Uterus (tissue), 4 donors: ENCODE measurements around the gene NEUROD6. TPM values are rescaled to one million over a fixed set of nuclear protein-coding genes. Genes with fewer than 3 reads are reported as not detected.

ENCODE experiments used
- DNase-seq, 2 donors: peaks; one replicate each; pipeline ENCODE4 v3.0.0-alpha.2; 2019 to 2020
- H3K27ac ChIP-seq, 2 donors: fragments of 200-600 bp; sonication (generic); 1 replicate in 1 of 2; 2 replicates in 1 of 2; pipeline ENCODE4 v1.5.1; 2016 to 2018
- H3K27me3 ChIP-seq, 2 donors: fragments of 200-600 bp; sonication (generic); one replicate each; pipeline ENCODE4 v1.5.1; 2018 to 2019; ENCODE audit warnings: control low read depth in 1 of 2
- H3K36me3 ChIP-seq, 2 donors: fragments of 200-600 bp; sonication (generic); one replicate each; pipeline ENCODE4 v1.5.1; 2019; ENCODE audit warnings: control low read depth in 1 of 2
- H3K4me1 ChIP-seq, 2 donors: fragments of 200-600 bp; sonication (generic); one replicate each; pipeline ENCODE4 v1.5.1; 2018 to 2019; ENCODE audit warnings: control low read depth in 1 of 2
- H3K4me3 ChIP-seq, 2 donors: fragments of 200-600 bp; sonication (generic); 1 replicate in 1 of 2; 2 replicates in 1 of 2; pipeline ENCODE4 v1.5.1; 2018 to 2019; ENCODE audit warnings: mild to moderate bottlenecking in 1 of 2
- H3K9me3 ChIP-seq, 2 donors: fragments of 200-600 bp; sonication (generic); one replicate each; pipeline ENCODE4 v1.5.1; 2019; ENCODE audit warnings: control low read depth in 1 of 2
- POLR2A ChIP-seq, 2 donors: fragments of 450-650 bp; IDR thresholded peaks; one replicate each; pipeline ENCODE4 v1.6.1; 2016; ENCODE audit warnings: antibody characterized with exemption in 2 of 2, mild to moderate bottlenecking in 1 of 2, moderate library complexity in 1 of 2
- intact Hi-C: fragments of 100-400 bp; cut with DNase I; formaldehyde crosslinking; loops from one replicate; pipeline ENCODE4 v1.15.1; 2023; ENCODE audit warnings: low total_unique reads
- total RNA-seq, 4 donors: library from RNA; depleted of rRNA in 3 of 4; stranded (reverse); fragments of >200 nt in 3 of 4; gene quantifications; one replicate each; pipeline versions ENCODE4 v1.1.0 to v1.2.4, GENCODE V29; 2014 to 2023
- TF ChIP-seq, protein P1 (sequence below), 4 experiments: fragments of 200-600 bp in 2 of 4; fragments of 450-650 bp in 2 of 4; sonication (generic) in 2 of 4; IDR thresholded peaks; one replicate each; pipeline ENCODE4 v1.5.1; 2016 to 2019; ENCODE audit warnings: antibody characterized with exemption in 4 of 4, mild to moderate bottlenecking in 2 of 4, moderate library complexity in 1 of 4
- donor health status: DM: yes; HTN: yes; CAD: no.

NEUROD6 gene
- total RNA-seq, 4 donors from 2014 or later: not detected

GRCh38 chr7:31335161-31335856 lies 5.2 kb downstream of the NEUROD6 start:
- H3K27me3 ChIP-seq: peaks cover 0 to 12% of the 10 kb centered on the region in 2 donors
- no peak overlapping the region for H3K4me3 ChIP-seq

GRCh38 chr7:31333291-31333690 lies 7.2 kb downstream of the NEUROD6 start:
- intact Hi-C loops: no loop called here
- Histone ChIP-seq H3K4me3 (no peak overlapping the region), H3K36me3 (no peaks in the 10 kb centered on the region), H3K4me1 (no peaks in the 10 kb centered on the region), H3K27ac (no peak overlapping the region), H3K27me3 (peaks cover 0 to 9% of the 10 kb centered on the region in 2 donors), H3K9me3 (no peaks in the 10 kb centered on the region)
- TF ChIP-seq, protein P1, sequence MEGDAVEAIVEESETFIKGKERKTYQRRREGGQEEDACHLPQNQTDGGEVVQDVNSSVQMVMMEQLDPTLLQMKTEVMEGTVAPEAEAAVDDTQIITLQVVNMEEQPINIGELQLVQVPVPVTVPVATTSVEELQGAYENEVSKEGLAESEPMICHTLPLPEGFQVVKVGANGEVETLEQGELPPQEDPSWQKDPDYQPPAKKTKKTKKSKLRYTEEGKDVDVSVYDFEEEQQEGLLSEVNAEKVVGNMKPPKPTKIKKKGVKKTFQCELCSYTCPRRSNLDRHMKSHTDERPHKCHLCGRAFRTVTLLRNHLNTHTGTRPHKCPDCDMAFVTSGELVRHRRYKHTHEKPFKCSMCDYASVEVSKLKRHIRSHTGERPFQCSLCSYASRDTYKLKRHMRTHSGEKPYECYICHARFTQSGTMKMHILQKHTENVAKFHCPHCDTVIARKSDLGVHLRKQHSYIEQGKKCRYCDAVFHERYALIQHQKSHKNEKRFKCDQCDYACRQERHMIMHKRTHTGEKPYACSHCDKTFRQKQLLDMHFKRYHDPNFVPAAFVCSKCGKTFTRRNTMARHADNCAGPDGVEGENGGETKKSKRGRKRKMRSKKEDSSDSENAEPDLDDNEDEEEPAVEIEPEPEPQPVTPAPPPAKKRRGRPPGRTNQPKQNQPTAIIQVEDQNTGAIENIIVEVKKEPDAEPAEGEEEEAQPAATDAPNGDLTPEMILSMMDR (IDR thresholded peaks at IDR 0.05): no peak
- no peak for TF ChIP-seq POLR2A (IDR thresholded peaks at IDR 0.05)
- no peak for DNase-seq

More at GRCh38 chr7:31335161-31335856, 5.2 kb downstream of the NEUROD6 start:
- intact Hi-C loops: no loop called here
- no peak for DNase-seq
- H3K9me3 ChIP-seq: no peaks in the 10 kb centered on the region
- no peak overlapping the region for H3K27ac ChIP-seq
- no peaks in the 10 kb centered on the region for H3K4me1 ChIP-seq
- H3K36me3 ChIP-seq: no peaks in the 10 kb centered on the region
- TF ChIP-seq, protein P1 (IDR thresholded peaks at IDR 0.05): no peak
- TF ChIP-seq POLR2A (IDR thresholded peaks at IDR 0.05): no peak

DNA sequence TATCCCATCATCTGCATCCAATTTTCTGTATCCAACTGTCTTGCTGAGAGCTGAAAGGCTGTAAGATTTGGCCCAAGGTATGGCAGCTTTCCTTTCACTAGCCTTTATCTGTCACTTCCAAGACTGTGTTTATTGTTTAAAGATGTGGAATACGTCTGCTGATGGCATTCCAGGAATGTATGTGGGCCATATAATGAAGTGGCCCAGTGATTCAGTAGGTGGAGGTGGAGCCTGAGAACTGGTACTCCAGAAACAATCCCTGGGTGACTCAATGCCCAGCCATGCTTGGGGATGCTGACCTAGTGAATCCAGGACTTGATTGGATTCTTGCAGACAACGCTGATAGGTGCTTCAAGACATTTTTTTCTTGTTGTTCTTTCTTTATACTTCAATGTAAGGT lies 13.5 kb downstream of the NEUROD6 start:
- intact Hi-C loops: no loop called here
- Histone ChIP-seq H3K27ac (no peak overlapping the region), H3K4me1 (no peaks in the 10 kb centered on the region), H3K36me3 (no peaks in the 10 kb centered on the region), H3K4me3 (no peak overlapping the region), H3K27me3 (no peaks in the 10 kb centered on the region), H3K9me3 (no peaks in the 10 kb centered on the region)
- no peak for DNase-seq
- TF ChIP-seq, protein P1 (IDR thresholded peaks at IDR 0.05): no peak
- TF ChIP-seq POLR2A (IDR thresholded peaks at IDR 0.05): no peak

DNA sequence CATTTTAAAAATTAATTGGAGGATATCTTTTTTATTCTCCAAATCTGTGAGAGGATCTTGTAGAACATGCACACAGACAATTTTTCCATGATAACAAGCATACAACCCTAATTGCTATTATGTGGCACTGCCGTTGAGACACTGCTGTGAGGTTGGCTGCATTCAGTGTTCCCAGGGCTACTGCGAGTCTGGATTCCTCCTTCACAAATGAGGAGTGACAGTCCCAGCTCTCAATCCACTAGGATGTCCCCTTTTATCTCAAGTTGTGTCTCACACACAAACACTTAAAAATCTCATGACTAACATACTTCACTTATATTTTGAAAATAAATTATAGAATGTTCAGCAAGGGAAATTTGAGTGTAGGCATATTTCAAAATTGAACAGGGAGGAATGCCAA lies 14.1 kb downstream of the NEUROD6 start:
- Histone ChIP-seq H3K4me3 (no peak overlapping the region), H3K9me3 (no peaks in the 10 kb centered on the region), H3K36me3 (no peaks in the 10 kb centered on the region), H3K4me1 (no peaks in the 10 kb centered on the region), H3K27ac (no peak overlapping the region), H3K27me3 (no peaks in the 10 kb centered on the region)
- no peak for DNase-seq
- no peak for TF ChIP-seq POLR2A (IDR thresholded peaks at IDR 0.05)
- TF ChIP-seq, protein P1 (IDR thresholded peaks at IDR 0.05): no peak
- intact Hi-C loops: no loop called here

DNA sequence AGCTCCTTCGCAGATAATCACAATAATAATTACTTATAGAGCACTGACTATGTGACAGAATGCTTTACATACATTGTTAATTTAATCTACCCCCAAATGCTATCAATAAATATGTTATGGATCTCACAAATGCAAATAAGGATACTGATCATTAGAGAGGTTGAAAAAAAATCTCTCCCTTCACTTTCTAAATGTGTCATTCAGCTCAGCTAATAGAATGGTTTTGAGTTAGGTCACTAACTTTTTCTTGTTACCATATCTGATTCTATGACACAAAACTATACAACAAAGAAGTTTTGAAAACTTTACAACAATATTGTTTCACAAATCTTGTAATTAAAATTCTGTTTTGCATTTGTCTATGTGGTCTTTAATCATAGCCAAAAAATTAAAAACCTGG lies 17.4 kb downstream of the NEUROD6 start:
- H3K36me3 ChIP-seq: no peaks in the 10 kb centered on the region
- TF ChIP-seq, protein P1 (IDR thresholded peaks at IDR 0.05): no peak
- TF ChIP-seq POLR2A (IDR thresholded peaks at IDR 0.05): no peak
- no peak overlapping the region for H3K27ac ChIP-seq
- DNase-seq: no peak
- intact Hi-C loops: no loop called here
- H3K27me3 ChIP-seq: no peaks in the 10 kb centered on the region
- no peaks in the 10 kb centered on the region for H3K4me1 ChIP-seq
- no peak overlapping the region for H3K4me3 ChIP-seq
- H3K9me3 ChIP-seq: no peaks in the 10 kb centered on the region
